IMR-90 (cell line): Measurements from ENCODE around the gene KLHL28.

Source experiments
- CEBPB ChIP-seq: IDR thresholded peaks from 2 replicates; pipeline ENCODE4 v1.6.1; 2012; ENCODE audit warnings: low read depth, low read length, improper control_type of control experiment
- FOS ChIP-seq: fragments of 150-350 bp; IDR thresholded peaks from 2 replicates; pipeline ENCODE4 v1.6.1; 2016; ENCODE audit warnings: low read depth, low read length
- MXI1 ChIP-seq: IDR thresholded peaks from 2 replicates; pipeline ENCODE4 v1.6.1; 2012; ENCODE audit warnings: low read depth, mild to moderate bottlenecking, low read length, moderate library complexity, borderline replicate concordance
- POLR2A ChIP-seq: IDR thresholded peaks from 2 replicates; pipeline ENCODE4 v1.6.1; 2012; ENCODE audit warnings: mild to moderate bottlenecking, low read depth, low read length
- RAD21 ChIP-seq: IDR thresholded peaks from 2 replicates; pipeline ENCODE4 v1.6.1; 2012; ENCODE audit warnings: low read length, improper control_type of control experiment
- RFX5 ChIP-seq: IDR thresholded peaks from 2 replicates; pipeline ENCODE4 v1.8.0; 2012; ENCODE audit warnings: low read depth, mild to moderate bottlenecking, low read length, moderate library complexity
- SMC3 ChIP-seq: fragments of 150-350 bp; IDR thresholded peaks from 2 replicates; pipeline ENCODE4 v1.6.1; 2016; ENCODE audit warnings: low read depth, mild to moderate bottlenecking, antibody characterized with exemption, low read length, moderate library complexity
- TF ChIP-seq, protein P1 (sequence below): conservative IDR thresholded peaks from 2 replicates; pipeline ENCODE4 v1.5.1; 2012; ENCODE audit warnings: mild to moderate bottlenecking, low read depth, low read length, improper control_type of control experiment
- TF ChIP-seq, protein P2 (sequence below): fragments of 150-350 bp; IDR thresholded peaks from 2 replicates; pipeline ENCODE4 v1.6.1; 2017; ENCODE audit warnings: mild to moderate bottlenecking, antibody characterized with exemption, low read length, low read depth

DNA sequence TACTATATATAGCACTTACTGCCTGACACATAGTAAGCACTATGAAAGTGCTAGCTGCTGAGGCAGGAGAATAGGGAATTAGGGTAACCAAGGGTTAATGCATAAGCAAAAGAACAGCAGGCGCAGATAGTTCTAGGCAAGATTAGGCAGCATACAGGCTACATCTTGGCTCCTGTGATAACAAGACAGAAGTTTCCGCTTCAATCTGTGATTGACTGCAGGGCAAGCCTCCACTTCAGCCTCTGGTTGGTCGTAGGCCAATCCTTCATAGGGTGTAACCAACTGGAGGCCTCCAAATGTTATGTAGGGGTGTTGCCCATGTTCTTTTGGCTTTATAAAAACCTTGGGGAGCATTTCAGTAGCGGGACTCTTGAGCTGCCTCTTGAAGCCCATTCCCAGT lies 46.9 kb downstream of the KLHL28 start:
- TF ChIP-seq, protein P1, sequence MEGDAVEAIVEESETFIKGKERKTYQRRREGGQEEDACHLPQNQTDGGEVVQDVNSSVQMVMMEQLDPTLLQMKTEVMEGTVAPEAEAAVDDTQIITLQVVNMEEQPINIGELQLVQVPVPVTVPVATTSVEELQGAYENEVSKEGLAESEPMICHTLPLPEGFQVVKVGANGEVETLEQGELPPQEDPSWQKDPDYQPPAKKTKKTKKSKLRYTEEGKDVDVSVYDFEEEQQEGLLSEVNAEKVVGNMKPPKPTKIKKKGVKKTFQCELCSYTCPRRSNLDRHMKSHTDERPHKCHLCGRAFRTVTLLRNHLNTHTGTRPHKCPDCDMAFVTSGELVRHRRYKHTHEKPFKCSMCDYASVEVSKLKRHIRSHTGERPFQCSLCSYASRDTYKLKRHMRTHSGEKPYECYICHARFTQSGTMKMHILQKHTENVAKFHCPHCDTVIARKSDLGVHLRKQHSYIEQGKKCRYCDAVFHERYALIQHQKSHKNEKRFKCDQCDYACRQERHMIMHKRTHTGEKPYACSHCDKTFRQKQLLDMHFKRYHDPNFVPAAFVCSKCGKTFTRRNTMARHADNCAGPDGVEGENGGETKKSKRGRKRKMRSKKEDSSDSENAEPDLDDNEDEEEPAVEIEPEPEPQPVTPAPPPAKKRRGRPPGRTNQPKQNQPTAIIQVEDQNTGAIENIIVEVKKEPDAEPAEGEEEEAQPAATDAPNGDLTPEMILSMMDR, result no peak
- TF ChIP-seq POLR2A (no peak), CEBPB (no peak), RAD21 (no peak), SMC3 (no peak), FOS (no peak), RFX5 (no peak), MXI1 (no peak)
- TF ChIP-seq, protein P2, sequence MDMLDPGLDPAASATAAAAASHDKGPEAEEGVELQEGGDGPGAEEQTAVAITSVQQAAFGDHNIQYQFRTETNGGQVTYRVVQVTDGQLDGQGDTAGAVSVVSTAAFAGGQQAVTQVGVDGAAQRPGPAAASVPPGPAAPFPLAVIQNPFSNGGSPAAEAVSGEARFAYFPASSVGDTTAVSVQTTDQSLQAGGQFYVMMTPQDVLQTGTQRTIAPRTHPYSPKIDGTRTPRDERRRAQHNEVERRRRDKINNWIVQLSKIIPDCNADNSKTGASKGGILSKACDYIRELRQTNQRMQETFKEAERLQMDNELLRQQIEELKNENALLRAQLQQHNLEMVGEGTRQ, result no peak
